ENCODE measurements around the gene PPP1R26. TPM values are rescaled to one million over a fixed set of nuclear protein-coding genes. Genes with fewer than 3 reads are reported as not detected.

PPP1R26 gene
- total and polyA plus RNA-seq, 2 of the 8 experiments (the other 6 are each of a cell fraction or from before 2014, with no cell fraction given), result 9.8 to 32.7 TPM

DNA sequence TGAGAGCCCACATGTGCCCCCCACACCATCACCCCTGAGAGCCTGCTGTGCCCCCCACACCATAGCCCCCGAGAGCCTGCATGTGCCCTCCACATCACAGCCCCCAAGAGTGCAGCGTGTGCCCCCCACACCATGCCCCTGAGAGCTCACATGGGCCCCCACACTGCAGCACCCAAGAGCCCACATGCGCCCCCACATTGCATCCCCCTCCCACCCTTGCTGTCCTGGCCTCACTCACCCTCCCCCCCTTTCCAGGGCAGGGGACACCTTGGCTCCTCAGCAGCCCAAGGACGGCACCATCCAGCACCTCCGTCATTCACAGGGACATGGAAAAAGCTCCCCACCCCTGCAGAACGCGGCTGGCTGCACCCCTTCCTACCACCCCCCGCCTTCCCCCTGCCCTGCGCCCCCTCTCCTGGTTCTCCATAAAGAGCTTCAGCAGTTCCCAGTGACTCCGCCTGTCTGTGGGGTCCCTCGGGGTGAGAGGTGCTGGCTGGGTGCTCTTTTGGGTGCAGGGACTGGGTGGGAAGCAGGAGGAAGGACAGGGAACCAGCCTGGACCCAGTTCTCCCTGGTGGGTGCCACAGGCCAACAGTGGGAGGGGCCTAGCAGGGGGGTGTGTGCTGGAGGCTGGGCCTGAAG is 46.6 kb downstream of the PPP1R26 start:
- Histone ChIP-seq H2BK5ac (ENCODE audit: low read depth, low read length) (no peak overlapping the region), H3K18ac (ENCODE audit: extremely low read depth, low read length) (peak overlapping the region; percentile 19; the same call in 1 of the 2 replicates), H2BK12ac (ENCODE audit: low read depth, low read length) (no peak overlapping the region), H3K27me3 (replicated peaks in 1 of 4; ENCODE audit: control insufficient read depth in 3 of 4, extremely low read depth in 1 of 4, insufficient read depth in 3 of 4, low read length in 3 of 4) (no peaks in the 10 kb centered on the region), H3K23me2 (ENCODE audit: low read depth, low read length) (no peaks in the 10 kb centered on the region), H3K23ac (ENCODE audit: insufficient read length) (no peak overlapping the region), H2AK5ac (ENCODE audit: low read depth, low read length) (no peak overlapping the region), H3K4me1 (replicated peaks in 1 of 4; ENCODE audit: control insufficient read depth in 3 of 4, insufficient read depth in 4 of 4, low read length in 3 of 4) (peaks cover 0 to 12% (median 6%) of the 10 kb centered on the region in 4 experiments; a peak in 5 of 7 replicates), H3K9ac (replicated peaks in 1 of 4; ENCODE audit: extremely low read depth in 1 of 4, low read depth in 3 of 4, low read length in 3 of 4) (no peak overlapping the region), H2AFZ (ENCODE audit: low read length) (no peak overlapping the region), H4K91ac (replicated peaks; ENCODE audit: insufficient read length, low read length) (no peak overlapping the region), H2BK120ac (replicated peaks; ENCODE audit: low read depth, low read length) (no peak overlapping the region), H3K4me3 (ENCODE audit: extremely low read depth in 1 of 4, insufficient read depth in 2 of 4, low read depth in 3 of 4, low read length in 4 of 4) (no peak overlapping the region), H3K79me1 (ENCODE audit: low read depth, low read length) (no peaks in the 10 kb centered on the region), H3K56ac (replicated peaks; ENCODE audit: insufficient read length, low read depth, low read length) (no peak overlapping the region), H3K4me2 (ENCODE audit: insufficient read depth in 1 of 2, low read depth in 2 of 2, low read length in 2 of 2) (peak overlapping the region in 1 of 2 experiments; percentile 4; a peak in 1 of 4 replicates), H2BK15ac (ENCODE audit: low read length) (no peak overlapping the region), H3K79me2 (ENCODE audit: control insufficient read depth in 1 of 2, insufficient read depth in 2 of 2, low read length in 2 of 2) (no peaks in the 10 kb centered on the region), H3K4ac (replicated peaks; ENCODE audit: insufficient read length, low read depth, low read length) (no peak overlapping the region), H3K9me3 (ENCODE audit: insufficient read depth in 2 of 2, low read depth in 1 of 2, low read length in 1 of 2) (no peaks in the 10 kb centered on the region), H3K14ac (ENCODE audit: insufficient read length) (no peak overlapping the region), H4K5ac (ENCODE audit: insufficient read length, low read depth, low read length) (no peak overlapping the region), H4K8ac (ENCODE audit: extremely low read depth, insufficient read depth, low read length) (no peak overlapping the region; the same call in 1 of the 2 replicates), H3K36me3 (ENCODE audit: control insufficient read depth in 2 of 4, insufficient read depth in 4 of 4, low read length in 3 of 4) (no peaks in the 10 kb centered on the region), H3K27ac (ENCODE audit: low read depth, low read length) (no peak overlapping the region), H2BK20ac (ENCODE audit: low read length) (no peak overlapping the region; the same call in 1 of the 2 replicates), H4K20me1 (replicated peaks in 1 of 2; ENCODE audit: control insufficient read depth in 1 of 2, insufficient read depth in 2 of 2, low read length in 2 of 2) (no peaks in the 10 kb centered on the region)
- no peak for TF ChIP-seq SUZ12 (IDR thresholded peaks at IDR 0.05; ENCODE audit: low read length)
- no peak for TF ChIP-seq SP1 (IDR thresholded peaks at IDR 0.05; ENCODE audit: low read depth, low read length)
- TF ChIP-seq CHD1 (IDR thresholded peaks at IDR 0.05; ENCODE audit: low read depth, low read length), result no peak
- TF ChIP-seq CREB1 (IDR thresholded peaks at IDR 0.05), result no peak
- no peak for TF ChIP-seq TBP (IDR thresholded peaks at IDR 0.05; ENCODE audit: low read depth, low read length)
- no peak for TF ChIP-seq NANOG (IDR thresholded peaks at IDR 0.05; ENCODE audit: insufficient read depth, low read depth, low read length, poor library complexity, severe bottlenecking)
- TF ChIP-seq KDM5A (IDR thresholded peaks at IDR 0.05; ENCODE audit: low read length), result no peak
- no peak for TF ChIP-seq YY1 (IDR thresholded peaks at IDR 0.05; ENCODE audit: low read depth, low read length)
- TF ChIP-seq KDM4A (IDR thresholded peaks at IDR 0.05; ENCODE audit: low read depth, low read length, severe bottlenecking), result no peak
- TF ChIP-seq EP300 (IDR thresholded peaks at IDR 0.05; ENCODE audit: borderline replicate concordance in 1 of 2, low read depth in 2 of 2, low read length in 2 of 2), result no peak
- TF ChIP-seq, protein P1, sequence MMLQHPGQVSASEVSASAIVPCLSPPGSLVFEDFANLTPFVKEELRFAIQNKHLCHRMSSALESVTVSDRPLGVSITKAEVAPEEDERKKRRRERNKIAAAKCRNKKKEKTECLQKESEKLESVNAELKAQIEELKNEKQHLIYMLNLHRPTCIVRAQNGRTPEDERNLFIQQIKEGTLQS (IDR thresholded peaks at IDR 0.05; ENCODE audit: insufficient read depth, low read depth, low read length), result no peak
- CTCF ChIA-PET (ENCODE audit: partially characterized antibody), result interaction anchor here (0.6 to 1.9 kb wide), 8 partner anchors 9 to 302 kb away, joined by 3 to 8 read pairs (median 4); no protein-coding TSS in a partner anchor
- WGBS, 2 experiments (ENCODE audit: extremely low coverage in 1 of 2, insufficient coverage in 1 of 2, insufficient read length in 1 of 2, insufficient replicate concordance in 2 of 2, low coverage in 1 of 2, low lambda C conversion rate in 2 of 2, missing lambda C conversion rate in 1 of 2), result no CpG with 5 or more reads among the region's 11 CpGs
- FAIRE-seq, result no peak
- DNase-seq (ENCODE audit: low read depth in 1 of 2, low spot score in 2 of 2), result no peak
- POLR2A ChIA-PET (ENCODE audit: partially characterized antibody), result interaction anchor here (1.2 kb wide), 1 partner anchor 20 kb away, joined by 3 read pairs; no protein-coding TSS in a partner anchor
